AG04450 (cell line): ENCODE results near the gene RPS17. TPM values are rescaled to one million over a fixed set of nuclear protein-coding genes. Genes with fewer than 3 reads are reported as not detected.
"Not testable (repeated sequence)": the region's sequence is repeated elsewhere in the genome, so short reads cannot be mapped to it uniquely, and the experiment has no call there.

Experiments
- CTCF ChIA-PET: fragments of 300-600, 350-600 bp; formaldehyde crosslinking; extraction: SDS; loops from one replicate; lab custom pipeline; 2022; ENCODE audit warnings: antibody characterized with exemption, inconsistent platforms; lab: Charles Lee
- POLR2A ChIA-PET: fragments of 350-600 bp; formaldehyde crosslinking; extraction: SDS; loops from one replicate; lab custom pipeline; 2021; ENCODE audit warnings: antibody characterized with exemption, inconsistent platforms; lab: Yijun Ruan, JAX
- DNase-seq: peaks from one replicate; pipeline ENCODE4 v3.0.0-alpha.2; 2011; ENCODE audit warnings: low read depth, low spot score
- H3K27ac ChIP-seq: one replicate; pipeline ENCODE4 v1.5.1; 2012; ENCODE audit warnings: low read depth, low read length, control low read depth
- H3K27me3 ChIP-seq: one replicate; pipeline ENCODE4 v1.6.0; 2012; ENCODE audit warnings: low read length; ENCODE audit not compliant: control insufficient read depth, insufficient read depth
- H3K4me3 ChIP-seq: 2 replicates; pipeline ENCODE4 v1.5.1; 2011; ENCODE audit warnings: mild to moderate bottlenecking, low read depth, low read length, control low read depth
- H3K9me3 ChIP-seq: 2 replicates; pipeline ENCODE4 v1.5.1; 2012; ENCODE audit warnings: low read length; ENCODE audit not compliant: control insufficient read depth, insufficient read depth
- CTCF ChIP-seq: IDR thresholded peaks from 2 replicates; pipeline ENCODE4 v1.5.1; 2011; ENCODE audit warnings: low read depth, low read length, control low read depth, inconsistent platforms
- polyA plus RNA-seq: library from polyadenylated mRNA; depleted of rRNA; stranded (reverse); fragments of >200 nt; gene quantifications from 2 replicates; pipeline ENCODE4 v1.2.3, GENCODE V29; 2011

The RPS17 gene
- polyA plus RNA-seq, 1 experiment: 4,363 TPM

- DNase-seq: no peak
These were observed 1.1 kb downstream of the RPS17 start for GRCh38 chr15:82538961-82539690.

GRCh38 chr15:82537351-82537908, 2.8 kb downstream of the RPS17 start:
- POLR2A ChIA-PET: interaction anchor here (0.5 kb wide), 1 partner anchor 466 kb away, joined by 4 read pairs; no protein-coding TSS in a partner anchor
- no peaks in the 10 kb centered on the region for H3K27me3 ChIP-seq
- no peak overlapping the region for H3K4me3 ChIP-seq
- CTCF ChIA-PET: no interaction called here
- peaks cover 2% of the 10 kb centered on the region; the same call in 1 of the 2 replicates for H3K9me3 ChIP-seq
- H3K27ac ChIP-seq: no peak overlapping the region
- DNase-seq: no peak
- TF ChIP-seq CTCF: no peak

More at GRCh38 chr15:82538961-82539690, 1.1 kb downstream of the RPS17 start:
- H3K27me3 ChIP-seq: no peaks in the 10 kb centered on the region
- peak overlapping the region; percentile 99 for H3K4me3 ChIP-seq
- H3K9me3 ChIP-seq: peaks cover 2% of the 10 kb centered on the region; the same call in 1 of the 2 replicates
- POLR2A ChIA-PET: interaction anchor here (2.2 to 2.4 kb wide), 2 partner anchors 33 to 271 kb away, joined by 10 to 18 read pairs; no protein-coding TSS in a partner anchor
- TF ChIP-seq CTCF: no peak
- peak overlapping the region; percentile 73 for H3K27ac ChIP-seq
- CTCF ChIA-PET: interaction anchor here (0.6 to 3.1 kb wide), 10 partner anchors 8 to 461 kb away, joined by 3 to 23 read pairs (median 5); no protein-coding TSS in a partner anchor

GRCh38 chr15:82536409-82537350, 3.6 kb downstream of the RPS17 start:
- peaks cover 2% of the 10 kb centered on the region; the same call in 1 of the 2 replicates for H3K9me3 ChIP-seq
- no peak overlapping the region for H3K4me3 ChIP-seq
- no peak for TF ChIP-seq CTCF
- no peak for DNase-seq
- H3K27ac ChIP-seq: no peak overlapping the region
- H3K27me3 ChIP-seq: no peaks in the 10 kb centered on the region
- POLR2A ChIA-PET: interaction anchor here (0.9 to 1.3 kb wide), 2 partner anchors 9 to 213 kb away, joined by 3 to 4 read pairs; no protein-coding TSS in a partner anchor
- CTCF ChIA-PET: interaction anchor here (1.1 kb wide), 1 partner anchor 463 kb away, joined by 4 read pairs; no protein-coding TSS in a partner anchor

GRCh38 chr15:82535566-82536408, 4.5 kb downstream of the RPS17 start:
- Histone ChIP-seq H3K27ac (peak overlapping the region; percentile 13), H3K4me3 (no peak overlapping the region), H3K9me3 (peaks cover 2% of the 10 kb centered on the region; the same call in 1 of the 2 replicates), H3K27me3 (no peaks in the 10 kb centered on the region)
- TF ChIP-seq CTCF: no peak
- POLR2A ChIA-PET: interaction anchor here (0.9 to 1.3 kb wide), 3 partner anchors 9 to 214 kb away, joined by 3 to 6 read pairs (median 4); no protein-coding TSS in a partner anchor
- CTCF ChIA-PET: interaction anchor here (1.1 kb wide), 1 partner anchor 464 kb away, joined by 4 read pairs; no protein-coding TSS in a partner anchor
- DNase-seq: no peak

- POLR2A ChIA-PET: interaction anchor here (1.1 to 1.3 kb wide), 2 partner anchors 37 to 215 kb away, joined by 4 to 6 read pairs; no protein-coding TSS in a partner anchor
- H3K27ac ChIP-seq, H3K27me3 ChIP-seq, H3K9me3 ChIP-seq, DNase-seq, H3K4me3 ChIP-seq, CTCF ChIA-PET: not testable (repeated sequence)
These were observed 5.1 kb downstream of the RPS17 start for GRCh38 chr15:82535151-82535550.

GRCh38 chr15:82534457-82534861, 5.8 kb downstream of the RPS17 start:
- DNase-seq, H3K9me3 ChIP-seq, CTCF ChIA-PET, POLR2A ChIA-PET, H3K27ac ChIP-seq, H3K4me3 ChIP-seq, H3K27me3 ChIP-seq: not testable (repeated sequence)
